HEK293T (cell line): ENCODE measurements around the gene HOXA7.

Source experiments
- CTCF ChIA-PET: fragments of 350-600 bp; formaldehyde crosslinking; extraction: SDS; loops from one replicate; lab custom pipeline; 2021; ENCODE audit warnings: antibody characterized with exemption, inconsistent platforms; lab: Yijun Ruan, JAX
- POLR2A ChIA-PET: fragments of 350-600 bp; formaldehyde crosslinking; extraction: SDS; loops from one replicate; lab custom pipeline; 2020; ENCODE audit warnings: antibody characterized with exemption, inconsistent platforms; lab: Yijun Ruan, JAX
- DNase-seq: peaks from one replicate; pipeline ENCODE4 v3.0.0; 2012; ENCODE audit warnings: mixed read lengths; ENCODE audit errors: extremely low spot score
- ARNT ChIP-seq: fragments of 450-650 bp; IDR thresholded peaks from 2 replicates; pipeline ENCODE4 v1.6.1; 2017; ENCODE audit warnings: mild to moderate bottlenecking
- BHLHE40 ChIP-seq: fragments of 450-650 bp; IDR thresholded peaks from 2 replicates; pipeline ENCODE4 v1.6.1; 2016; ENCODE audit warnings: mild to moderate bottlenecking, moderate library complexity, borderline replicate concordance
- CTBP1 ChIP-seq: fragments of 450-650 bp; IDR thresholded peaks from 2 replicates; pipeline ENCODE4 v1.6.1; 2016; ENCODE audit warnings: borderline replicate concordance
- ELF4 ChIP-seq: fragments of 450-650 bp; IDR thresholded peaks from 2 replicates; pipeline ENCODE4 v1.6.1; 2017; ENCODE audit warnings: antibody characterized with exemption
- FOXA1 ChIP-seq: fragments of 450-650 bp; IDR thresholded peaks from 2 replicates; pipeline ENCODE4 v1.6.1; 2016; ENCODE audit warnings: mild to moderate bottlenecking
- FOXK2 ChIP-seq: fragments of 450-650 bp; IDR thresholded peaks from 2 replicates; pipeline ENCODE4 v1.6.1; 2016; ENCODE audit warnings: mild to moderate bottlenecking
- FOXM1 ChIP-seq: fragments of 450-650 bp; IDR thresholded peaks from 2 replicates; pipeline ENCODE4 v1.6.1; 2017; ENCODE audit warnings: mild to moderate bottlenecking, borderline replicate concordance
- HDGF ChIP-seq: fragments of 450-650 bp; IDR thresholded peaks from 2 replicates; pipeline ENCODE4 v1.6.1; 2017; ENCODE audit warnings: antibody characterized with exemption, borderline replicate concordance
- L3MBTL2 ChIP-seq: fragments of 450-650 bp; conservative IDR thresholded peaks from 2 replicates; pipeline ENCODE4 v1.6.1; 2016; ENCODE audit warnings: mild to moderate bottlenecking
- LEF1 ChIP-seq: fragments of 450-650 bp; IDR thresholded peaks from 2 replicates; pipeline ENCODE4 v1.6.1; 2017; ENCODE audit warnings: mild to moderate bottlenecking, borderline replicate concordance
- NFRKB ChIP-seq: fragments of 450-650 bp; IDR thresholded peaks from 2 replicates; pipeline ENCODE4 v1.6.1; 2016; ENCODE audit warnings: mild to moderate bottlenecking, moderate library complexity
- PKNOX1 ChIP-seq: fragments of 450-650 bp; IDR thresholded peaks from 2 replicates; pipeline ENCODE4 v1.6.1; 2016
- SP1 ChIP-seq: fragments of 450-650 bp; IDR thresholded peaks from 2 replicates; pipeline ENCODE4 v1.6.1; 2017
- SUZ12 ChIP-seq: fragments of 450-650 bp; IDR thresholded peaks from 2 replicates; pipeline ENCODE4 v1.6.1; 2016; ENCODE audit warnings: mild to moderate bottlenecking
- TARDBP ChIP-seq: fragments of 450-650 bp; IDR thresholded peaks from 2 replicates; pipeline ENCODE4 v1.6.1; 2016
- ZNF384 ChIP-seq: fragments of 450-650 bp; IDR thresholded peaks from 2 replicates; pipeline ENCODE4 v1.6.1; 2016

Gene HOXA7

GRCh38 chr7:27117887-27118491, 38.5 kb downstream of the HOXA7 start:
- ChIA-PET CTCF (no interaction called here), POLR2A (interaction anchor here (0.7 to 8.7 kb wide), 3 partner anchors 12 to 22 kb away, joined by 3 to 103 read pairs (median 9); partner anchors contain the start of genes HOXA1 and HOXA4)
- TF ChIP-seq TARDBP (no peak), SUZ12 (no peak), FOXM1 (no peak), HDGF (no peak), CTBP1 (no peak), NFRKB (no peak), FOXK2 (no peak), ZNF384 (no peak), SP1 (no peak), ARNT (no peak), L3MBTL2 (no peak), ELF4 (no peak), FOXA1 (no peak), PKNOX1 (no peak), LEF1 (no peak), BHLHE40 (no peak)
- DNase-seq = no peak

GRCh38 chr7:27116962-27117886, 39.3 kb downstream of the HOXA7 start:
- TF ChIP-seq SP1 = no peak
- TF ChIP-seq TARDBP = no peak
- TF ChIP-seq NFRKB = no peak
- TF ChIP-seq ZNF384 = no peak
- no peak for TF ChIP-seq ELF4
- no peak for TF ChIP-seq FOXK2
- TF ChIP-seq CTBP1 = no peak
- no peak for TF ChIP-seq LEF1
- TF ChIP-seq SUZ12 = no peak
- no peak for TF ChIP-seq BHLHE40
- no peak for TF ChIP-seq FOXA1
- no peak for TF ChIP-seq L3MBTL2
- no peak for TF ChIP-seq PKNOX1
- TF ChIP-seq FOXM1 = no peak
- TF ChIP-seq ARNT = no peak
- CTCF ChIA-PET = interaction anchor here (0.7 kb wide), 1 partner anchor 44 kb away, joined by 3 read pairs; no protein-coding TSS in a partner anchor
- POLR2A ChIA-PET = interaction anchor here (0.7 to 8.7 kb wide), 10 partner anchors 13 to 40 kb away, joined by 3 to 103 read pairs (median 4); partner anchors contain the start of genes HOXA3, HOXA4 and HOXA6

DNA sequence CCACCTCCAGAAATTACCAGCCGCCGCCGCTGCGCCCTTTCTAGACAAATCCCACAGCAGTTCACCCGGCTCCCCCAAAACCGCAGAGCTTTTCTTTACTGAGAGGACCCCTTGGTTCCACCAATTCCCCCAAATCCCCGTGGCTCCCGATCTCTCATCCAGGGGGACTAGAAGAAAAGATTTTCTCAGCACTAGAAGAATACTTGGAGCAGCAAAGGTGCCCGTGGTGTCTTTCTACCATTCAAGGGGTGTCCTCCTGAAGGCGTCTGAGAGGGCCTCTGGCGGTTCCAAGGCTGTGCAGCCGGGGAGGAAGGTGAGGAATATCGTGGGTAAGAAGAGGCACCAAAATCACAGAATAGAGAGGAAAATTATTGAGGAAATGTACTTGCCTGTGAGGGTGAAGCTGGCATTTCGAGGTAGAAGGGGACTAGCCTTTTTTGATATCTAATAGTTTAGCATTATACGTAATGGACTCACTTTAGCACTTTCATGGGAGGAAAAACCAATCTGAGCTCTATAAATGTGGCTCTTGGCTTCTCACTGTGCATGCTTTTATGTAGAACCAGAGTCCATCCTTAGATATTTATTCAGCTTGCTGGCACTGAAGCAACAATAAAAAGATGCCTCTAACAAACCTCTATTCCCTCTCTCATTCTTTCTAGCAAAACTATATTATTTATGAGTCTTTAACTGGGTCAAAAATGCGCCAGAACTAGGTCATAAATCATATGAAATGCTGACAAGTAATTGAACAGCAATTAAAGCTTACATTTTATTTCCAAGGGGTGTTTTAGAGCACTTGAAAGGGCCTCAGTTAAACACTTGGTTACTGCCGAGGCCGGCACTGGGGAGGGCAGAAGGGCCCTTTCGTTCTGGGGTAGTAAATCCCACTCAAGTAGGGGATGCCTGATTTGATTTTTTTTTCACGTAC, 40.2 kb downstream of the HOXA7 start:
- DNase-seq = no peak
- TF ChIP-seq PKNOX1 (peak; percentile 97), ARNT (no peak), CTBP1 (peak; percentile 77; the same call in 1 of the 2 replicates)
- ChIA-PET POLR2A (interaction anchor here (0.6 to 8.7 kb wide), 15 partner anchors 10 to 252 kb away, joined by 3 to 103 read pairs (median 4); partner anchors contain the start of genes HOXA1, HOXA11, HOXA3 and HOXA4), CTCF (interaction anchor here (0.7 to 1.3 kb wide), 2 partner anchors 45 to 63 kb away, joined by 3 to 4 read pairs; no protein-coding TSS in a partner anchor)

More at GRCh38 chr7:27116962-27117886, 39.3 kb downstream of the HOXA7 start:
- DNase-seq = no peak

DNA sequence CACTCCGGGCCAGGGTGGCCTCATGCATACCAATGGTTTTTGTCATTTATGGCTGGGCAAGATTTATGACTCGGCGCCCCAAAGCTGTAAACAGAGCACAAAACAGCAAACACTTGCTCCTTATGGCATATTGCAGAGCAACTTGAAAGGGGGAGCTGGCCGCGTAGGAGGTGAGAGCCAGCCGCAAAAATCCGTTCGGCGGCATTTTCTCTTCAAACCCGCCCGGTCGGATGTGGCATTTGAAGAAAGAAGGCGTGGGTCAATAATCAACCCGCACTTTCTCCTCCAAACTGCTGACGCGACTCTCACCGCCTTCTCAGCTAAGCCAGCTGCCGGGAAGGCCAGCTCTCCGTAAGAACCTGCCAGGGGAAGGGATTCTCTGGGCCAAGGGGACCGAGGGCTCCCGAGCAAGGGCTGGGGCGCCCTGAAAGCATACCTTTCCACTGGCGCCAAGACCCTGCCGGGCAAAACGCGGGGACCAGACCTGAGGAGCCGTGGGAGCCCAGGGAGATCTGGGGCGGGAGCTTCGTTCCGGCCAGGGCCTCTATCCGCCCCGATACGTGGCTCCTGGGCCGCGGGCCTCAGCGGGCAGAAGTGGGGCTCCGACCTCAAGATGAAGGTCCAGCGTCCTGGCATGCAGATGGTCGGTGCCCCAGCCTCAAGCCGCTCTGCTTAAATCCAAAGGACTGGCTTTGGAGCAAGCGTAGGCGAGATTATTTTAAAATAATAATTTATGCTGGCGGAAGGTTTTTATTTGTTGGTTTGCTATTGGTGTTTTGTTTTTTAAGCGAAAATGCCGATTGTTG, 41.1 kb downstream of the HOXA7 start:
- POLR2A ChIA-PET = interaction anchor here (0.7 to 8.7 kb wide), 21 partner anchors 9 to 258 kb away, joined by 3 to 103 read pairs (median 4); partner anchors contain the start of genes HOXA1, HOXA10, HOXA11 and HOXA3
- CTCF ChIA-PET = interaction anchor here (1.3 to 1.4 kb wide), 2 partner anchors 64 to 262 kb away, joined by 4 to 6 read pairs; no protein-coding TSS in a partner anchor
- TF ChIP-seq ZNF384 (no peak), BHLHE40 (no peak), FOXM1 (no peak), LEF1 (no peak), SUZ12 (no peak), TARDBP (no peak), ELF4 (no peak), NFRKB (no peak), HDGF (peak; percentile 70; the same call in 1 of the 2 replicates), FOXK2 (no peak), FOXA1 (no peak), L3MBTL2 (no peak), PKNOX1 (peak; percentile 90), ARNT (no peak), SP1 (no peak), CTBP1 (peak; percentile 76; the same call in 1 of the 2 replicates)
- DNase-seq = no peak
